Upper lobe of left lung (tissue), 6 donors: ENCODE results near the gene ATP6V1F. TPM values are rescaled to one million over a fixed set of nuclear protein-coding genes. Genes with fewer than 3 reads are reported as not detected.
A peak's percentile ranks its signal among the peaks of the same experiment; 100 is the strongest.

Experiments
- ATAC-seq, 2 donors: fragments of 200-7000 bp; cut with Tn5 transposase; one replicate each; pipeline ENCODE4 v1.9.1; 2022; ENCODE audit warnings: mild to moderate bottlenecking in 2 of 2, moderate library complexity in 2 of 2; ENCODE audit not compliant: low FRiP score in 2 of 2
- DNase-seq, 2 donors: peaks; one replicate each; pipeline ENCODE4 v3.0.0-alpha.2; 2019 to 2020
- H3K27ac ChIP-seq, 4 donors: fragments of 200-600 bp; sonication (generic); one replicate each; pipeline ENCODE4 v1.5.1; 2016 to 2019
- H3K27me3 ChIP-seq, 4 donors: fragments of 200-600 bp; sonication (generic); one replicate each; pipeline ENCODE4 v1.5.1; 2017 to 2019
- H3K36me3 ChIP-seq, 4 donors: fragments of 200-600 bp; sonication (generic); one replicate each; pipeline ENCODE4 v1.5.1; 2016 to 2019
- H3K4me1 ChIP-seq, 4 donors: fragments of 200-600 bp; sonication (generic); one replicate each; pipeline ENCODE4 v1.5.1; 2018 to 2019
- H3K4me3 ChIP-seq, 4 donors: fragments of 200-600 bp; sonication (generic); one replicate each; pipeline ENCODE4 v1.5.1; 2017 to 2019; ENCODE audit warnings: mild to moderate bottlenecking in 2 of 4, moderate library complexity in 1 of 4
- H3K9me3 ChIP-seq, 4 donors: fragments of 200-600 bp; sonication (generic); one replicate each; pipeline ENCODE4 v1.5.1; 2018 to 2019
- EP300 ChIP-seq, 4 donors: sonication (generic); formaldehyde crosslinking; IDR thresholded peaks; one replicate each; pipeline ENCODE4 v1.5.1; 2017; ENCODE audit warnings: antibody characterized with exemption in 4 of 4, control low read depth in 2 of 4
- POLR2A ChIP-seq, 4 donors: fragments of 450-650 bp; IDR thresholded peaks; one replicate each; pipeline ENCODE4 v1.5.1; 2016 to 2017; ENCODE audit warnings: antibody characterized with exemption in 4 of 4, mild to moderate bottlenecking in 2 of 4
- POLR2AphosphoS5 ChIP-seq, 2 donors: sonication (generic); formaldehyde crosslinking; IDR thresholded peaks; one replicate each; pipeline ENCODE4 v1.5.1; 2017; ENCODE audit warnings: antibody characterized with exemption in 2 of 2
- WGBS, 2 donors: methylation state at CpG; one replicate each; pipeline ENCODE4 v1.1.5; 2017 to 2018; 5-methylcytosine and 5-hydroxymethylcytosine counted together
- total RNA-seq, 6 donors: library from RNA; depleted of rRNA in 4 of 6; stranded (reverse); fragments of >200 nt in 4 of 6; gene quantifications; one replicate each; pipeline versions ENCODE4 v1.1.0 to v1.2.1, GENCODE V29; 2016 to 2021
- TF ChIP-seq, protein P1 (sequence below), 6 experiments: fragments of 450-650 bp in 4 of 6; fragments of 200-600 bp in 2 of 6; sonication (generic) in 2 of 6; IDR thresholded peaks; one replicate each; pipeline ENCODE4 v1.5.1; 2016 to 2019; ENCODE audit warnings: antibody characterized with exemption in 6 of 6
- donor health status: DM: no; HTN: no; CAD: no; lungs with moderate emphysema.
- donor health status: DM: no; HTN: yes; CAD: no; lungs with severe emphysema.

The ATP6V1F gene
- total RNA-seq, 6 donors from 2014 or later: 99.8 to 224 (median 156) TPM

DNA sequence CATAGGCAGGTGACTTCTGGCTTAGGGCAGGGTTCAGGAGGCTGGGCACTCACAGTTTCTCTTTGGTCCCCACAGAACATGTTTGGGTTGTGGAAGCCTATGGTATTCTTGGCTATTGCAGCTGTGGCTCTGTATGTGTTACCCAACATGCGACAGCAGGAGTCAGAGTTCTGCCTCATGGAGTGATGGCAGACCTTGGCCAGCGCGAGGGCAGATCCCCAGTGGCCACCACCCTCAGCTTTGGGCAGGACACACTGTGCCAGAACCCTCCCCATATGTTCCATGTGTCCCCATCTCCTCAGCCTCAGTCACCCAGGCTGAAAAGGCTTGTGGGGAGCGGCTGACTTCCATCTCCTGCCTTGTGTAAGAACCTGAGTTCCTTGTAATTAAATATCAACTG is 40.9 kb upstream of the ATP6V1F start:
- 90 to 92% methylated on average over 2 to 4 of the region's 4 CpGs for WGBS, 2 donors
- DNase-seq (no peak), ATAC-seq (no peak)
- H3K36me3 ChIP-seq: no peaks in the 10 kb centered on the region
- H3K27ac ChIP-seq: no peak overlapping the region
- TF ChIP-seq EP300 (IDR thresholded peaks at IDR 0.05) (no peak), POLR2AphosphoS5 (IDR thresholded peaks at IDR 0.05) (no peak), POLR2A (IDR thresholded peaks at IDR 0.05) (no peak)
- TF ChIP-seq, protein P1, sequence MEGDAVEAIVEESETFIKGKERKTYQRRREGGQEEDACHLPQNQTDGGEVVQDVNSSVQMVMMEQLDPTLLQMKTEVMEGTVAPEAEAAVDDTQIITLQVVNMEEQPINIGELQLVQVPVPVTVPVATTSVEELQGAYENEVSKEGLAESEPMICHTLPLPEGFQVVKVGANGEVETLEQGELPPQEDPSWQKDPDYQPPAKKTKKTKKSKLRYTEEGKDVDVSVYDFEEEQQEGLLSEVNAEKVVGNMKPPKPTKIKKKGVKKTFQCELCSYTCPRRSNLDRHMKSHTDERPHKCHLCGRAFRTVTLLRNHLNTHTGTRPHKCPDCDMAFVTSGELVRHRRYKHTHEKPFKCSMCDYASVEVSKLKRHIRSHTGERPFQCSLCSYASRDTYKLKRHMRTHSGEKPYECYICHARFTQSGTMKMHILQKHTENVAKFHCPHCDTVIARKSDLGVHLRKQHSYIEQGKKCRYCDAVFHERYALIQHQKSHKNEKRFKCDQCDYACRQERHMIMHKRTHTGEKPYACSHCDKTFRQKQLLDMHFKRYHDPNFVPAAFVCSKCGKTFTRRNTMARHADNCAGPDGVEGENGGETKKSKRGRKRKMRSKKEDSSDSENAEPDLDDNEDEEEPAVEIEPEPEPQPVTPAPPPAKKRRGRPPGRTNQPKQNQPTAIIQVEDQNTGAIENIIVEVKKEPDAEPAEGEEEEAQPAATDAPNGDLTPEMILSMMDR (IDR thresholded peaks at IDR 0.05): no peak
- no peaks in the 10 kb centered on the region for H3K4me1 ChIP-seq
- no peak overlapping the region for H3K4me3 ChIP-seq
- no peaks in the 10 kb centered on the region for H3K9me3 ChIP-seq
- H3K27me3 ChIP-seq: no peaks in the 10 kb centered on the region

DNA sequence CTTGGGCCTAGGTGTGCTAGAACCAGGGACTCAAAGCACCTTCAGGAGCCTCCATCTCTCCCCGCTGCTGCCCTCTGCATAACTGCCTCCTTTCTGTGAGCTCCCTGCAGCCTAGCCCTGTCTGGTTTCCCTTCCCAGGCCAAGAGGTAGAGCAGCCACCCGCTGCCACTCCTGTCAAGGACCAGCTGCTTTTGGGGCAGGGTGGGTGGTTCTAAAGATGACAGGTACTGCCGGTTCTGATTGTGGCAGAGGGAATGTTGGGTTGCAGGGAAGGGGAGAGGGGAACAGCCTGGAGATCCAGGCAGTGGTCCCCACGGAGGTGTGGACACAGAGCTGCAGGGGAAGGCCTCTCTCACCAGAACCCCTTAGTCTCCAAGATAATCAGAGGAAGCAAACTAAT is 36.1 kb upstream of the ATP6V1F start:
- peaks cover 0 to 22% (median 12%) of the 10 kb centered on the region in 4 donors for H3K27me3 ChIP-seq
- no peak overlapping the region for H3K4me3 ChIP-seq
- peaks cover 16 to 22% (median 18%) of the 10 kb centered on the region in 4 donors for H3K4me1 ChIP-seq
- no peak for TF ChIP-seq POLR2A (IDR thresholded peaks at IDR 0.05)
- TF ChIP-seq, protein P1 (IDR thresholded peaks at IDR 0.05): no peak
- TF ChIP-seq POLR2AphosphoS5 (IDR thresholded peaks at IDR 0.05): no peak
- TF ChIP-seq EP300 (IDR thresholded peaks at IDR 0.05): no peak
- 81 to 100% methylated on average over 1 to 4 of the region's 4 CpGs for WGBS, 2 donors
- H3K27ac ChIP-seq: no peak overlapping the region
- no peaks in the 10 kb centered on the region for H3K9me3 ChIP-seq
- H3K36me3 ChIP-seq: no peaks in the 10 kb centered on the region
- DNase-seq (no peak), ATAC-seq (no peak)

DNA sequence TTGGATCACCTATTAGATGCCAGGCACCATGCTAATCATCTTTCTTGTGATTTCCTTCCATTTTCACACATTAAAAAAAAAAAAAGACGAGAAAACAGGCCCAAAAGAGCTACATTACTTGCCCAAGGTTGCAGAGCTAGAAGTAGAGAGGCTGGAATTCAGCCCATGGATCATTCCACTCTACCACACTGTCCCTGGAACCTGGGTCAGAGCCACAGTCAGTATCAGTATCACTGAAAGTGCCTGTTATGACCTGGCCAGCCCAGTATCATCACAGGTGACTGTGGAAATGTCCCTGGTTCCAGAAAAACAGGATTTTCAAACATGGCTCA is 35.8 kb upstream of the ATP6V1F start:
- 74 to 76% methylated on average over 1 of the region's 1 CpG for WGBS, 2 donors
- no peaks in the 10 kb centered on the region for H3K36me3 ChIP-seq
- H3K4me1 ChIP-seq: peaks cover 17 to 26% (median 20%) of the 10 kb centered on the region in 4 donors
- H3K9me3 ChIP-seq: no peaks in the 10 kb centered on the region
- DNase-seq (no peak), ATAC-seq (no peak)
- TF ChIP-seq POLR2A (IDR thresholded peaks at IDR 0.05) (no peak), POLR2AphosphoS5 (IDR thresholded peaks at IDR 0.05) (no peak), EP300 (IDR thresholded peaks at IDR 0.05) (no peak)
- TF ChIP-seq, protein P1 (IDR thresholded peaks at IDR 0.05): no peak
- peaks cover 0 to 26% (median 14%) of the 10 kb centered on the region in 4 donors for H3K27me3 ChIP-seq
- no peak overlapping the region for H3K4me3 ChIP-seq
- no peak overlapping the region for H3K27ac ChIP-seq

DNA sequence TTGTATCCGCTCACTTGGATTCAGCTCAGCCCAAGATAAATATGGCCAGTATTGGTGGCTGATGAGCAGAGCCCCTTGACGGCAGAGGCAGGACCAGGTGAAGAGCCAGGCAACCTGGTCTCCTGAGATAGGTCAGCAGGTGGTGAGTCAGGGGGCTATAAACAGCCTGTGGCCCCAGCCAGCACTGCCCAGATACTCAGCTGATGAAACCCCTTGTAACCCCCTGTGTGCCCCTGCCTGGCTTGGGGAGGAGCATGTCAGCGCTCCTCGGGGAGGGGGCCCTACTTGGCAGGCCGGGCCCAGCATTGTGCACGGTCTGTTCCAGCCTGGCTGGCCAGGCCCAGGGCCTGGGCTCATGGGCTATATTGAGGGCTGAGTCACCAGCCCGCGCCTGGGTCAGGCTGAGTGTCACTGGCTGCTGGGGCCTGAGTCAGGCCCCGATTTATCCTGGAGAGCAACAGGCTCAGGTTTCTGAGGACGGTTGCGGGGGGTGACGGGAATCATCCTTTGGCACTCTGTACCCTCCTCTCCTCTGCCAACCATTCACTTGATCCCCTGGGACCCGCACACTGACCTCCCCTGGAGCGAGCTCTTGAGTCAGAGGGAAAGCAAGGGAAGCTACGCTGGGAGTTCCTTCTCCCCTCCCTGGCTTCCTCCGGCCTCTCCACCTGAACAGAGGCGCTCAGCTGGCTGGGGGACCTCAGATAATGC is 35.3 kb upstream of the ATP6V1F start:
- TF ChIP-seq POLR2A (IDR thresholded peaks at IDR 0.05) (no peak), POLR2AphosphoS5 (IDR thresholded peaks at IDR 0.05) (no peak), EP300 (IDR thresholded peaks at IDR 0.05) (no peak)
- TF ChIP-seq, protein P1 (IDR thresholded peaks at IDR 0.05): no peak
- H3K9me3 ChIP-seq: no peaks in the 10 kb centered on the region
- DNase-seq: peak in 1 of 2 donors; percentile 66
- WGBS, 2 donors: 87 to 94% methylated on average over 14 to 15 of the region's 17 CpGs
- H3K27me3 ChIP-seq: peaks cover 0 to 31% (median 17%) of the 10 kb centered on the region in 4 donors
- peak in 1 of 2 donors; percentile 64 for ATAC-seq
- H3K27ac ChIP-seq: no peak overlapping the region
- no peak overlapping the region for H3K4me3 ChIP-seq
- H3K36me3 ChIP-seq: no peaks in the 10 kb centered on the region
- H3K4me1 ChIP-seq: peaks cover 20 to 31% (median 23%) of the 10 kb centered on the region in 4 donors
